ENCODE measurements around the gene MVK. TPM values are rescaled to one million over a fixed set of nuclear protein-coding genes. Genes with fewer than 3 reads are reported as not detected.

MVK gene
- total RNA-seq, 4 donors from 2014 or later, result 3.2 to 14.2 (median 9.1) TPM

DNA sequence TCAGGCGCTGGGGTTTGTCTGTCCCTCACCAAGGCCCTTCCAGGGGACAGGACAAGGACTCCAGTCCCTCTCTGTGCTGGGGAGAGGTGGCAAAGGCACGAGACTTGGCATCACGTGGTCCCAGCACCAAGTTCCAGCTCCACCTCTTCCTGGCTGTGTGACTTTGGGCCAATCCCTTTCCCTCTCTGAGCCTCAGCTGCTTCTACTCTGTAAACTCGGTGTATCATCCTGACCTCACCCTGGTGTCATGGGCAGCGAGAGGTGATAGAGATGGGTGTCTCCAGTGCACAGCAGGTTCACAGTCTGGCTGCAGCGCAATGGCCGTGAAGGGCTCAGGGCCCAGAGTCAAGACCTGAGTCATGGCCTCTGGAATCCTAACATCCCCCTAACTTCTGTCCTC is 54.0 kb downstream of the MVK start:
- Histone ChIP-seq H3K36me3 (no peaks in the 10 kb centered on the region), H3K4me3 (no peak overlapping the region), H3K27ac (no peak overlapping the region), H3K27me3 (peaks cover 3 to 11% (median 7%) of the 10 kb centered on the region in 3 donors), H3K9me3 (no peaks in the 10 kb centered on the region), H3K4me1 (no peaks in the 10 kb centered on the region)
- ATAC-seq, result no peak
- intact Hi-C loops (cut with DNase I; ENCODE audit: low total_unique reads) (no loop called here), in situ Hi-C loops (cut with MboI; ENCODE audit: low sequenced_read_pairs in 4 of 4) (no loop called here)
- DNase-seq, result no peak
- TF ChIP-seq POLR2A (IDR thresholded peaks at IDR 0.05), result no peak
- TF ChIP-seq, protein P1, sequence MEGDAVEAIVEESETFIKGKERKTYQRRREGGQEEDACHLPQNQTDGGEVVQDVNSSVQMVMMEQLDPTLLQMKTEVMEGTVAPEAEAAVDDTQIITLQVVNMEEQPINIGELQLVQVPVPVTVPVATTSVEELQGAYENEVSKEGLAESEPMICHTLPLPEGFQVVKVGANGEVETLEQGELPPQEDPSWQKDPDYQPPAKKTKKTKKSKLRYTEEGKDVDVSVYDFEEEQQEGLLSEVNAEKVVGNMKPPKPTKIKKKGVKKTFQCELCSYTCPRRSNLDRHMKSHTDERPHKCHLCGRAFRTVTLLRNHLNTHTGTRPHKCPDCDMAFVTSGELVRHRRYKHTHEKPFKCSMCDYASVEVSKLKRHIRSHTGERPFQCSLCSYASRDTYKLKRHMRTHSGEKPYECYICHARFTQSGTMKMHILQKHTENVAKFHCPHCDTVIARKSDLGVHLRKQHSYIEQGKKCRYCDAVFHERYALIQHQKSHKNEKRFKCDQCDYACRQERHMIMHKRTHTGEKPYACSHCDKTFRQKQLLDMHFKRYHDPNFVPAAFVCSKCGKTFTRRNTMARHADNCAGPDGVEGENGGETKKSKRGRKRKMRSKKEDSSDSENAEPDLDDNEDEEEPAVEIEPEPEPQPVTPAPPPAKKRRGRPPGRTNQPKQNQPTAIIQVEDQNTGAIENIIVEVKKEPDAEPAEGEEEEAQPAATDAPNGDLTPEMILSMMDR (IDR thresholded peaks at IDR 0.05 in 4 of 5, conservative IDR thresholded peaks at IDR 0.05 in 1 of 5), result no peak

DNA sequence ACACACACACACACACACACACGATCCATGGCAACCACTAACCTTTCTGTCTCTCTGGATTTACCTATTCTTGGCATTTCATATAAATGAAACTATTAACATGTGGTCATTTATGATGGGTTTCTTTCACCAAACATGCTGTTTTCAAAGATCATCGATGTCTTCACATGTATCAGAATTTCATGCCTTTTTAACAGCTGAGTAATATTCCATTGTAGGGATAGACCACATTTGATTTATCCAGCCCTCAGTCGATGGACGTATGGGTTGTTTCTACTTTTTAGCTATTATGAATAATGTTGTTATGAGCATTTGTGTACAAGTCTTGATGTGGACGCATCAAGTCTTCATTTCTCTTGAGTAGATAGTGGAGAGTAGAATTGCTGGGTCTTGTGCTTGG is 56.5 kb downstream of the MVK start:
- DNase-seq, result no peak
- Histone ChIP-seq H3K27ac (no peak overlapping the region), H3K36me3 (no peaks in the 10 kb centered on the region), H3K4me1 (no peaks in the 10 kb centered on the region), H3K4me3 (no peak overlapping the region), H3K27me3 (peaks cover 3 to 11% (median 7%) of the 10 kb centered on the region in 3 donors), H3K9me3 (no peaks in the 10 kb centered on the region)
- in situ Hi-C loops (cut with MboI; ENCODE audit: low sequenced_read_pairs in 4 of 4), result no loop called here
- ATAC-seq, result no peak
- TF ChIP-seq POLR2A (IDR thresholded peaks at IDR 0.05), result no peak
- TF ChIP-seq, protein P1 (IDR thresholded peaks at IDR 0.05 in 4 of 5, conservative IDR thresholded peaks at IDR 0.05 in 1 of 5), result no peak
- intact Hi-C loops (cut with DNase I; ENCODE audit: low total_unique reads), result no loop called here

DNA sequence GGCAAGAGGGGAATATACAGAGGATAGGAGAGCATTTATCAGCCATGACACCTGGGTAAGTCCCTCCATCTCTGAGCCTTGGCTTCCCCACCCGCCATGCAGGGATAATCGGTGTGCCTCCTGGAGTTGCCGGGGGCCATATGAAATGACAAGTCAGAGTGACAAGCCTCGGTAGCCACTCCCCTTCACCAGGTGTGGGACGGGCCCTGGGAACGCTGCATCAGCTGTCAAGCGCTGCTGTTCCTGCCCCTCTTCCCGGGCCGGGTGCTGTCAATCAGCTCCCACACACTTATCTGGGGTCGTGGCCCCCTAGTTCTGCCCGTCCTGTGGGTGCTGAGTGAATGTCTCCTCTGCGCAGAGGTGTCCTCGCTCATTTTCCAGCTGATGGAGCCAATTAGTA is 57.2 kb downstream of the MVK start:
- Histone ChIP-seq H3K4me1 (no peaks in the 10 kb centered on the region), H3K9me3 (no peaks in the 10 kb centered on the region), H3K27me3 (peaks cover 3 to 11% (median 7%) of the 10 kb centered on the region in 3 donors), H3K27ac (no peak overlapping the region), H3K36me3 (no peaks in the 10 kb centered on the region), H3K4me3 (no peak overlapping the region)
- ATAC-seq (no peak), DNase-seq (no peak)
- intact Hi-C loops (cut with DNase I; ENCODE audit: low total_unique reads) (no loop called here), in situ Hi-C loops (cut with MboI; ENCODE audit: low sequenced_read_pairs in 4 of 4) (no loop called here)
- TF ChIP-seq, protein P1 (IDR thresholded peaks at IDR 0.05 in 4 of 5, conservative IDR thresholded peaks at IDR 0.05 in 1 of 5), result no peak
- TF ChIP-seq POLR2A (IDR thresholded peaks at IDR 0.05), result no peak

DNA sequence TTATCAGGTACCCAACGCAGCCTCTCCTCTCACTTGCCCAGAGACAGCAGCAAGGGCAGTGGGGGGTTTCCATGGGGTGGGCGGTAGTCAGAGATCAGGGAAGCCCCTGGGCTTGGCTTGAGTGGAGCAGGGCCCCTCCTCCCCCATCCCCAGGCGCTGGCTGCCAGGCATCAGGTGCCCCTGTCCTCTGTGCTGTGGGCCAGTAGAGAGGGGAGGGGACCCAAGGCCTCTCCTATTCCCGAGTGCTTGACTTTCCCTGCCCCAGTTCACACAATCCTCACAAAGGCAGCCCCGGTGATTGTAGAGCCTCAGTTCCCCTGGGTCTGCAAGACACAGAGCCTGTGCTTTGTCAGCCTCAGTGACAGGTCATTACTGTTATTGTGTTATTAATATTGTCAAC is 57.7 kb downstream of the MVK start:
- intact Hi-C loops (cut with DNase I; ENCODE audit: low total_unique reads) (no loop called here), in situ Hi-C loops (cut with MboI; ENCODE audit: low sequenced_read_pairs in 4 of 4) (no loop called here)
- DNase-seq (no peak), ATAC-seq (no peak)
- no peak overlapping the region for H3K4me3 ChIP-seq
- no peak overlapping the region for H3K27ac ChIP-seq
- H3K9me3 ChIP-seq, result no peaks in the 10 kb centered on the region
- peaks cover 3 to 11% (median 7%) of the 10 kb centered on the region in 3 donors for H3K27me3 ChIP-seq
- H3K4me1 ChIP-seq, result no peaks in the 10 kb centered on the region
- H3K36me3 ChIP-seq, result no peaks in the 10 kb centered on the region
- no peak for TF ChIP-seq POLR2A (IDR thresholded peaks at IDR 0.05)
- TF ChIP-seq, protein P1 (IDR thresholded peaks at IDR 0.05 in 4 of 5, conservative IDR thresholded peaks at IDR 0.05 in 1 of 5), result no peak

DNA sequence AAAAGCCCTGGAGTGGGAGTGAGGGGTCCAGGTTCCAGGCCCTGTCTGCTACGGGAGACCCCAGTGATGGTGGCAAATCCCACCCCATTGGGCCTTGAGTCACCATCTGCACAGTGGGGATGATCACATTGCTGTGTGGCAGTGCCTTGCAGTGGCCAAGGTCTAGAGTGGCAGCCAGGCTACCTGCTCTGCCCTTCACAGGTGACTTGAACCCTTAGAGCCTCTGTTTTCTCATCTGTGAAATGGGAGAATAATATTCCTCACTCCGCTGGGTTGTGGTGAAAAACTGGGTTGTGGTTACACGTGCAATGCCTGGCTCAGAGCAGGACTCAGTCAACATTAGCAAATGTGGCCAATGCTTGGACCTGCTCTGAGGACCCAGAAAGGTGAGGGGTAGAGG is 58.2 kb downstream of the MVK start:
- ATAC-seq, result no peak
- peaks cover 3 to 11% (median 7%) of the 10 kb centered on the region in 3 donors for H3K27me3 ChIP-seq
- no peak for TF ChIP-seq POLR2A (IDR thresholded peaks at IDR 0.05)
- TF ChIP-seq, protein P1 (IDR thresholded peaks at IDR 0.05 in 4 of 5, conservative IDR thresholded peaks at IDR 0.05 in 1 of 5), result no peak

More for the DNA sequence above, 58.2 kb downstream of the MVK start:
- DNase-seq, result no peak
- intact Hi-C loops (cut with DNase I; ENCODE audit: low total_unique reads), result no loop called here
- H3K4me1 ChIP-seq, result no peaks in the 10 kb centered on the region
- H3K9me3 ChIP-seq, result no peaks in the 10 kb centered on the region
- no peak overlapping the region for H3K4me3 ChIP-seq
- H3K27ac ChIP-seq, result no peak overlapping the region
- no peaks in the 10 kb centered on the region for H3K36me3 ChIP-seq
- in situ Hi-C loops (cut with MboI; ENCODE audit: low sequenced_read_pairs in 4 of 4), result no loop called here

Measured in gastrocnemius medialis (tissue), 4 donors.